HEK293T (cell line): Measurements from ENCODE around the gene INS.

Source experiments
- BHLHE40 ChIP-seq: fragments of 450-650 bp; IDR thresholded peaks from 2 replicates; pipeline ENCODE4 v1.6.1; 2016; ENCODE audit warnings: mild to moderate bottlenecking, moderate library complexity, borderline replicate concordance
- CTBP1 ChIP-seq: fragments of 450-650 bp; IDR thresholded peaks from 2 replicates; pipeline ENCODE4 v1.6.1; 2016; ENCODE audit warnings: borderline replicate concordance
- ELF4 ChIP-seq: fragments of 450-650 bp; IDR thresholded peaks from 2 replicates; pipeline ENCODE4 v1.6.1; 2017; ENCODE audit warnings: antibody characterized with exemption
- FOXM1 ChIP-seq: fragments of 450-650 bp; IDR thresholded peaks from 2 replicates; pipeline ENCODE4 v1.6.1; 2017; ENCODE audit warnings: mild to moderate bottlenecking, borderline replicate concordance
- HDGF ChIP-seq: fragments of 450-650 bp; IDR thresholded peaks from 2 replicates; pipeline ENCODE4 v1.6.1; 2017; ENCODE audit warnings: antibody characterized with exemption, borderline replicate concordance
- SUZ12 ChIP-seq: fragments of 450-650 bp; IDR thresholded peaks from 2 replicates; pipeline ENCODE4 v1.6.1; 2016; ENCODE audit warnings: mild to moderate bottlenecking
- TARDBP ChIP-seq: fragments of 450-650 bp; IDR thresholded peaks from 2 replicates; pipeline ENCODE4 v1.6.1; 2016
- ZNF384 ChIP-seq: fragments of 450-650 bp; IDR thresholded peaks from 2 replicates; pipeline ENCODE4 v1.6.1; 2016
- TF ChIP-seq, protein P1 (sequence below): fragments of 450-650 bp; IDR thresholded peaks from 2 replicates; pipeline ENCODE4 v1.6.1; 2016

DNA sequence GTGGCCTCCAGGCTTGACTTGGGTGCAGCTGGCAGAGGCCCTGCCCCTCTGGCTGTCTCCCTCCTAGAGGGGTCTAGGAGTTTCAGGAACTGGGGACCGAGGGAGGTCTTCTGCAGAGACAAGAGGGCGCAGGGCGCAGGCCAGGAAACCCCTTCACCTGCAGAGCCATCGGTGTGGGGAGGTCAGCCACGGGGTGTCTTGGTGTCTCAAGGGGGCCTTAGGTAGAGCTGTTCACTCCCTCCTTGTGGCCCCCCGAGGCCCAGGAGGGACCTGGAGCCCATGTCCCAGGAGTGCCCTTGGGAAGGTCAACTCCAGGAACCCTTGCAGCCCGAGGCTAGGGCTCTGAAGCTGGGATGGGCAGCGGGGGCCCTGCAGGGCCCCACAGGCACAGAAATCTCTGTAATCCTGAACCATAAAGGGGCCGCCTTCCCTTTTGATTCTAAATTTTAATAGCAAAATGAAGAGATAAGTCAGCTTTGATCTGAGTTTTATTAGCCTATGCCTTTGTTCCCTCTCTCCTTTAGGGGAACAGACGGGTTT lies 42.0 kb upstream of the INS start:
- TF ChIP-seq ZNF384 (no peak), CTBP1 (no peak), TARDBP (no peak), FOXM1 (no peak), HDGF (no peak), ELF4 (no peak), BHLHE40 (no peak), SUZ12 (no peak)
- TF ChIP-seq, protein P1, sequence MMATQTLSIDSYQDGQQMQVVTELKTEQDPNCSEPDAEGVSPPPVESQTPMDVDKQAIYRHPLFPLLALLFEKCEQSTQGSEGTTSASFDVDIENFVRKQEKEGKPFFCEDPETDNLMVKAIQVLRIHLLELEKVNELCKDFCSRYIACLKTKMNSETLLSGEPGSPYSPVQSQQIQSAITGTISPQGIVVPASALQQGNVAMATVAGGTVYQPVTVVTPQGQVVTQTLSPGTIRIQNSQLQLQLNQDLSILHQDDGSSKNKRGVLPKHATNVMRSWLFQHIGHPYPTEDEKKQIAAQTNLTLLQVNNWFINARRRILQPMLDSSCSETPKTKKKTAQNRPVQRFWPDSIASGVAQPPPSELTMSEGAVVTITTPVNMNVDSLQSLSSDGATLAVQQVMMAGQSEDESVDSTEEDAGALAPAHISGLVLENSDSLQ, result no peak
